ENCODE results near the gene ITPR2.
A peak's percentile ranks its signal among the peaks of the same experiment; 100 is the strongest.

Gene ITPR2

DNA sequence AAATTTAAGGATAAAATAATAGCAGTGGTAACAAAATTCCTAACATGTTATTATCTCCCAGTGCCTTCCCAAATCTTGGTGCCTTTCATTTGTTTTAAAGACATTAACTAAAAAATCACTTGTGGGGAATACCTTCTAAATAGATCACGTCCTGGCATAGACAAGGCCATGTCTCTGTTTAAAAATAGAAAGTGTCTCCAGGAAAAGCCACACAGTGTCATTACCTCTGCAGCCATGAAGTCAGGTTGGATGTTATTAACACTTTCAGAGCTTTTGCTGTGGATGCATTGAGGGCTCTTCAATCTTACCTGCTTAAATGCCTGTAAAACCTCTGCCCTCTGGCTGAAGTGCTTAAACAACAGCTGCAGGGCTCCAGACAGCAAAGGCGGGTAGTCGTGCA is 211.1 kb downstream of the ITPR2 start:
- TF ChIP-seq, protein P1, sequence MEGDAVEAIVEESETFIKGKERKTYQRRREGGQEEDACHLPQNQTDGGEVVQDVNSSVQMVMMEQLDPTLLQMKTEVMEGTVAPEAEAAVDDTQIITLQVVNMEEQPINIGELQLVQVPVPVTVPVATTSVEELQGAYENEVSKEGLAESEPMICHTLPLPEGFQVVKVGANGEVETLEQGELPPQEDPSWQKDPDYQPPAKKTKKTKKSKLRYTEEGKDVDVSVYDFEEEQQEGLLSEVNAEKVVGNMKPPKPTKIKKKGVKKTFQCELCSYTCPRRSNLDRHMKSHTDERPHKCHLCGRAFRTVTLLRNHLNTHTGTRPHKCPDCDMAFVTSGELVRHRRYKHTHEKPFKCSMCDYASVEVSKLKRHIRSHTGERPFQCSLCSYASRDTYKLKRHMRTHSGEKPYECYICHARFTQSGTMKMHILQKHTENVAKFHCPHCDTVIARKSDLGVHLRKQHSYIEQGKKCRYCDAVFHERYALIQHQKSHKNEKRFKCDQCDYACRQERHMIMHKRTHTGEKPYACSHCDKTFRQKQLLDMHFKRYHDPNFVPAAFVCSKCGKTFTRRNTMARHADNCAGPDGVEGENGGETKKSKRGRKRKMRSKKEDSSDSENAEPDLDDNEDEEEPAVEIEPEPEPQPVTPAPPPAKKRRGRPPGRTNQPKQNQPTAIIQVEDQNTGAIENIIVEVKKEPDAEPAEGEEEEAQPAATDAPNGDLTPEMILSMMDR (IDR thresholded peaks at IDR 0.05; ENCODE audit: low read depth, low read length): no peak
- no peak for DNase-seq (ENCODE audit: extremely low read depth, low read depth)

DNA sequence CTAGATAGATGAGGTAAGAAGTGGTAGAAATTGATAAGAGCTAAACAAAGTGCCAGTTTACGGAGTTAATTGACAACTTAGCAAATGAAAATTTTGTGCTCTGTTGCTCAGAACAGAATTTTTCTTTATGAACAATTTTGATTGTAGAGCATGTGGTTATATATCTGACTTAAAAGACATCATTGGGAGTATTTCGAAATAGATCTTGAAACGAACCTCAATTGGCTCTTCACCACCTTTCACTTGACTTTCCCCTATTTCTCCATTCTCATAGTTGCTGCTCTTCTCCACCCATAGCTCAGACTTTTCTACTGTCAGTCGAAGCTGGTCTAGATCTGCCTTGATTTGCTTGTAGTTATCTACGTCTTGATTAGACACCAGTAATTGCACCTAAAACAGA is 212.1 kb downstream of the ITPR2 start:
- TF ChIP-seq, protein P1 (IDR thresholded peaks at IDR 0.05; ENCODE audit: low read depth, low read length): no peak
- DNase-seq (ENCODE audit: extremely low read depth, low read depth): no peak

DNA sequence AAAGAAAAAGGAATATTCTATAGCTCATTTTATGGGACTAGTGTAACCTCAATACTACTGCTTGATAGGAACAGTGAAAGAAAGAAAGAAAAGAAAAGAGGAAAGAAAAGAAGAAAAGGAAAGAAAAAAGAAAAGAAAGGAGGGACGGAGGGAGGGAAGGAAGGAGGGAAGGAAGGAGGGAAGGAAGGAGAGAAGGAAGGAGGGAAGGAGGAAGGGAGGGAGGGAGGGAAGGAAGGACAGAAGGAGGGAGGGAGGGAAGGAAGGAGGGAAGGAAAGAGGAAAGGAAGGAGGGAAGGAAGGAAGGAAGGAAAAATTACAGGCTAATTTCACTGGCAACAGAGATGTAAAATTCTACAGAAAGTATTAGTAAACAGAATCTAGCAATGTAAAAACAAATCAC is 215.5 kb downstream of the ITPR2 start:
- TF ChIP-seq, protein P1 (IDR thresholded peaks at IDR 0.05; ENCODE audit: low read depth, low read length): no peak
- DNase-seq (ENCODE audit: extremely low read depth, low read depth): no peak

DNA sequence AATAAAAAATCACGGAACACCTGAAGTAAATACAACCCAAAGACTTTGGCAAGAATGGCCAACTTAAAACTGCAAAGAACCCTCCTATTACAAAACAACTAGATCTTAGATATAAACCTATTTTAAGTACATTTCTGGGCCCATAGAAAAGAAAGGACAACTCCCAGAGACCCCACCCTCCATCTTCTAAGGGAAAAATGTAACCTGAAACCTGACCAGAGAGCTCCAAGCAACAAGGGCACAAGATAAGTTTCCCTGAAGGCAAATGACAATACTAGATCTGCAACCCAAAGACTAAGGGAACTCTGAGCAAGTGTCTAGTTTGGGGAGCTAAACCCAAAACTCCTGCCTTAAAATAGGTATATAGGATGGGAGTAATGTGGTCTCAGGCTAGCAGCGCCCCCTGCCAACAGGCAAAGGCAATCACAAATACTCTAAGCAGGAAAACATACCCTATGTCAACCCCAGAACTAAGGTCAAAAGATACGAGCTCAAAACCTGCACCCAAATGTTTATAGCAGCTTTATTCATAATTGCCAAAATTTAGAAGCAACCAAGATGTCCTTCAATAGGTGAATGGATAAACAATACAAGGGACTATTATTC is 218.9 kb downstream of the ITPR2 start:
- DNase-seq (ENCODE audit: extremely low read depth, low read depth): no peak
- TF ChIP-seq, protein P1 (IDR thresholded peaks at IDR 0.05; ENCODE audit: low read depth, low read length): peak; percentile 53

DNA sequence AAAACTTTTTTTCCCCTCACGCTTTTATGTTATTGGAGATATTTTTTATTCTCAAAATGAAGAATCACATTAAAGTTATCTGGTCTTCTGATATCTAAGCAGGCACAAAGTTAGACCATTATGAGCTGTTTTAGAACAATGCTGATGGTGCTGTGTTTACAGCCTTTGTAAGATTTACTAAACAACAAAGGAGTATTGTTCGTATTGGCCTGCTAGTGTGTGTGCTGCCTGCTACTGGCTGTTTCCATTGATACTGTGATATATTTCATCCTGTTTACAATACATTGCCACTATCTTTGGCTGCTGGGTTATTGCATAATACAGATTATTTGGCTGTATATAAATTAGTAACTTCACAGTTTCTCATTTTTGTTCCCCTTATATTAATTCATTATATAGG is 220.8 kb downstream of the ITPR2 start:
- TF ChIP-seq, protein P1 (IDR thresholded peaks at IDR 0.05; ENCODE audit: low read depth, low read length): no peak

DNA sequence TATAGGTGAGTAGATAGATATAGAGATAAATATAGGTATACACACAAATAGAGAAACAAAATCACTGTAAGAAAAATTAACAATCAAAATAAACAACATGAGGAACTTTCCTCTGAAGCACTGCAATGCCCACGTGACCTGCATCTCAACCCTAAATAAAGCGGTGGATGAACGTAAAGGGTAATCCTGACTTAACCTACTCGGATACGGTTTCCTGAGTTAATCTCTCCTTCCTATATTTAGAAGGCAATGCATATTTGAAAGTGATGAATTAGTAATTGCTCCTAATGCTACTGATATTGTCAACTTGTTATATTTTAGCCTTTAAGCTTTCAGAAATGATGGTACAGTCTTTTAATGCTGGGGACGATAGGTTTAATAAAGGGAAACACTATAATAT is 221.4 kb downstream of the ITPR2 start:
- DNase-seq (ENCODE audit: extremely low read depth, low read depth): no peak
- TF ChIP-seq, protein P1 (IDR thresholded peaks at IDR 0.05; ENCODE audit: low read depth, low read length): no peak

More for the DNA sequence above, 220.8 kb downstream of the ITPR2 start:
- no peak for DNase-seq (ENCODE audit: extremely low read depth, low read depth)

DNA sequence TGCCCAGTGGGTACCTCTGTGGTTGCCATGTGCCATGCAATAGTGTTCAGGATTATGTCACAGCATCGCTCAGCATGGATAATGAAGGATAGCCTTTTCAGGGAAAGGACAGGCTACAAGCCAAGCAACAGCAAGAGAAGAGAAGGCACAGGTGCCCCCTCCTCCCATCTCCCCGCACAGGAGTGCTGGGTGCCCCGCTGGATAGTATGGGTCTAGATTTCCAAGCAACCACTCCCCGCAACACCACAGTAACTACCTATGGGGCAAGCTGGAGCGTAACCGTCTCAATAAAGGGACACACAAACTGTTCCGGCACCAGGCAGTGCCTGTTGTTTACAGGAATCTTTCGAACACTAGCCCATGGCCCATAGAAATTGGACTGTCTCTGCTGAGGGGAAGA is 222.2 kb downstream of the ITPR2 start:
- TF ChIP-seq, protein P1 (IDR thresholded peaks at IDR 0.05; ENCODE audit: low read depth, low read length): no peak
- no peak for DNase-seq (ENCODE audit: extremely low read depth, low read depth)
